ENCODE measurements around the gene ZIK1.

ZIK1 gene

DNA sequence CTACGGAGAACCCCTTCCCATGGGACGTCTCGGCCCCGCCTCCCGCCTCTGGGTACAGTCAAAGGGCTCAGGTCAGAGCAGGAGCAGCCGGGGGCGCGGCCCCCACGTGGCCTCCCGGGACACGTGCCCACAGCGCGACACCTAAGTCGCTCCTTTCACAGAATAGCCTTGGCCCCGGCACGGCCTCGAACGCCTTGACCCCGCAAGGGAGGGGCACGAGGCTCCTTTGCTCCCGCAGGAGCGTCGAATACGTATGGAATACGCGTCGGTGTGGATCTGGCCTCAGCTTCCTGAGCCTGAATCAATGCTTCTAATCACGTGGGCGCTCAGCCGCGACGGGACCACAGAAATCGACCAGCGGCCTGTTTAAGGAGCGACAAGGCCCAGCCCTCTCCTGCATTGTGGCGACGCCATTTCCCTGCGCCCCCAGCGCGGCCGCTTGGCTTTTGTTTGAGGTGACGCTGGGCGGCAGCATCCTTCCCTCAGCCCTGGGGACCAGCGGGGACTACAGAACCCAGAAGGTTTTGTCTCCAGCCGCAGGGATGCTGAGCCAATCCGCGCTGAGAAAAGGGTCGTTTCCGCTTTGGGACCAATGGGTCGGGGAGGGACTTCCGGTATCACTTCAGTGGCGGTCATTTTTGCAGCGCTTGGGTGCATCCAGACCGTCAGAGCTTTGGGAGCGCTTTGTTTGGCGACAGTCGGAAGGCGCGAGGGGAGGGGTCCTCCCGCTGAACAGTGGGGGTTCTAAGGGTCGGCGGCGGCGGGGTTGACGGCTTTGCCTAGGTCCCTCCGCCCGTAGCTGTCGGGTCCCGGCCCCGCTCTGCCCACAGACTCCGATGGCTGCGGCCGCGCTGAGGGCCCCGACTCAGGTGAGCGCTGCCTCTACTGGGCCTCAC is at the start of gene ZIK1:
Gene ZIK1, plus strand, starts transcription at position 625 of the 896 bp plus-strand sequence. Its CDS starts 212 bp downstream, at position 837.
- DNase-seq (ENCODE audit: extremely low spot score, insufficient read length, low read depth) (peak; percentile 69), FAIRE-seq (peak; percentile 94)

GRCh38 chr19:57537953-57538547 is 45.9 kb upstream of the ZIK1 start:
- FAIRE-seq (no peak), DNase-seq (ENCODE audit: extremely low spot score, insufficient read length, low read depth) (no peak)

- FAIRE-seq (no peak), DNase-seq (ENCODE audit: extremely low spot score, insufficient read length, low read depth) (no peak)
Observed at GRCh38 chr19:57546513-57546912, 37.4 kb upstream of the ZIK1 start.

- DNase-seq (ENCODE audit: extremely low spot score, insufficient read length, low read depth) (no peak), FAIRE-seq (no peak)
Observed at GRCh38 chr19:57552432-57552831, 31.5 kb upstream of the ZIK1 start.

DNA sequence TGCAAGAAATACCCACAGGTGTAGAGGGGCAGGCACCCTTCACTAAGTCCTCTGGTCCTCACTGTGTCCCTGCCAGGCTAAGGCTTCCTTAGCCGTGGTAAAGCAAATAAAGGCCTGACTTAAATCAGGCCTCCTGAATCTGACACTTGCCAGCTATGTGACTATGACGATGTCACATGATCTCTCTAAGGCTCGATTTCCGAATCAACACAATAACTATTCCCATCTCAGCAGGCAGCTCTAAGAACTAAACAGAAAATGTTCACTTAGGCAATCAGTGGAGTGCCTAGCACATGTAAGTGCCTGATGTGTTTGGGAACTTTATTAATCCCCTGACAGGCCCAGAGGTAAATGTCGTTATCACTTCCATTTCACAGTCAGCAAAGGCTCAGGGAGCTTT is 26.3 kb upstream of the ZIK1 start:
- DNase-seq (ENCODE audit: extremely low spot score, insufficient read length, low read depth) (no peak), FAIRE-seq (no peak)

GRCh38 chr19:57558525-57558924 is 25.4 kb upstream of the ZIK1 start:
- no peak for FAIRE-seq
- DNase-seq (ENCODE audit: extremely low spot score, insufficient read length, low read depth): no peak

DNA sequence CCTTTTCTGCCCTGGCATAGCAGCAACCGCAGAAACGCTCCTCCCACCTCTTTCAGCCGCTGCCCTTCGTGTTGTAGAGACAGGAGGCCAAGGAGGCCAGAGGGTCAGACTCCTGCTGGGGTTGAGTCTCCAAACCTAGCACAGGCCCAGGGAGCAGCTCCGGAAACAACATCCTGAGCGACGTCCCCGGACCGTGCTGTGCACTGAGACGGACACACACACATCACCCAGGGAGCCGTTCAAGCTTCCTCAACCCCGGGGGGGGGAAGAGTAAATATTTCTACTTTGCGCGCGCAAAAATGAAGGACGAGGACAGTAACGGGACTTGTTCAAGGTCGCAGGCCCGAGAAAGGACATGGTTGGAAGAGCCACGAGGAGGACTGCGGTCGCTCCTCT is 24.9 kb upstream of the ZIK1 start:
- DNase-seq (ENCODE audit: extremely low spot score, insufficient read length, low read depth): no peak
- no peak for FAIRE-seq

GRCh38 chr19:57559404-57560025 is 24.4 kb upstream of the ZIK1 start, which contains the start of gene ZNF550:
ZNF550 (minus strand) TSS chr19:57559863; CDS start chr19:57559682, 181 bp downstream.
- FAIRE-seq: peak; percentile 97
- peak; percentile 82 for DNase-seq (ENCODE audit: extremely low spot score, insufficient read length, low read depth)

DNA sequence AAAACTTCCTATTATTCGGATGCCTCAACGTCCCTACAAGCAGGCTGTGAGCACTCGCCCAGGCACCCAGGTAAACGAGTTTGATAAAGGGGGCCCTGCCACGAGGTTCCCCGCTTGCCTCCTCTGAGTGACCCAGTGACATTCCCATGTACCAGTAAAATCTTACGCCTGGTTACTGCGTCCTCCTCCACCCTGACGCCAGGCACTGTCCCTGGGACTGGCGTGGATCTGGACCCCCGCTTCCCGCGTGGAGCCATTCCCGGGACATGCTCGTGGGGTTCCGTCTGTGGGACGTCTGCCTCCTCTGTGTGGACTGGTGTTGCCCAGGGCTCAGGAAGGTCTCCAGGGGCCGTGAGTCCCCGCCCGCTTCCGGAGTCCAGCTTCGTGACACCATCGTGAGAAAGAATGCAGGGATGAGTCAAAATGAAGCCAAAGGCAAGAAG is 23.9 kb upstream of the ZIK1 start:
- DNase-seq (ENCODE audit: extremely low spot score, insufficient read length, low read depth) (no peak), FAIRE-seq (no peak)

DNA sequence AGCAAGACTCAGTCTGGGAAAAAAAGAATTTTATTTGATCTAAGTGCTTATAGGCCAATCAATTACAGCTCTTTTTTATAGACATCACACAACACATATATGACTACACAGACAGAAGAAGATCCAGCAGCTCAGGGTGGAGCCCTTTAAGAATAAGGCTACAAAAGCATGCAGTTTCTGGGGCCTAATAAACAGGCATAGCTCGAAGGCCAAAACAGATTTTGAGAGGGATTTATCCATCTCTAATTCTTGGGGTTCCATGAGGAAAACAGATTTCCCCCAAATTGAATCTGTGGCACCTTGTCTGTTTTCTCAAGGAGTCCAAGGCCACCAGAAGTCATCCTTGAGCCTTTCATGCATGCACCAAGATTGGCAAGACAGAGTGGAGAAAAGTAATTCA is 20.4 kb upstream of the ZIK1 start:
- DNase-seq (ENCODE audit: extremely low spot score, insufficient read length, low read depth) (no peak), FAIRE-seq (no peak)

DNA sequence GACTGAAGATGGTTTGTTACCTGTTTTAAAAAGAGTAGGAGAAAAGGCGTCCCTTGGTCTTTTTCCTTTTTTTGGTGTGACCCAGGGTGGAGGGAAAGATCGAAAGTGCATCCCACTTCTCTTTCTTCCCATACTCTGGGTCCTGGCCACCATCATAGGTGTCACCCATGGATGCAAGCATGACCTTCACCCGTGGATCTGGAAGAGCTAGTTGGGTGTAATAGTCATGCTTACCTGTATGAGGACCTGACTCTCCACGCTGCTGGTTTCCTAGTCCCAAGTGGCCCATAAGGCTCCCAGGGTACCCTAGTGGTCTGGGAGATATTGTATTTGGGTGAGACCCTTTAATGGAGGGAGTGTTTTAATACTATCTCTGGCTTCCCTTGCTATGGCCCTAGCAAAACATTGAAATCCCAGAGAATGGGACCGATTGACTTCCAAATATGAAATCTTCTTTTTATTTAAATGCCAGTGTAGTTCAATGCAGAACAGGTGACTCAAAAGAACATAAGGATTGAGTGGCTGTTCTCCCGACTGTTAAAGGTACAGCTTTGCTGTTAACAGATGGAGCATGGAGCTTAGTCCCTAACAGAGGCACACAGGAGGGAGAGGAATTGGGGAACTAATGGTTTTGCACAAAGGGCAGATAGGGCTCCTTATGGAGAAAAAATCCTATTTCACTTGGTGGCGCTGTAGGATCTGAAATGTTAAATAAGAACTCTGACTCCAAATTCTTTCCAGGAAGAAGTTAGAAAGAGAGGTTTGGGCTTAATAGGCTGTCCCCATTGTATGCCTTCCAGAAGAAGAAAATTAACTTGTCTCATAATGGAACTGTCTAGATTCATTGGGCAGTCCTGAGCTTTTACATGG is 17.3 kb upstream of the ZIK1 start:
- no peak for FAIRE-seq
- DNase-seq (ENCODE audit: extremely low spot score, insufficient read length, low read depth): no peak

GRCh38 chr19:57570707-57571106 is 13.2 kb upstream of the ZIK1 start:
- no peak for DNase-seq (ENCODE audit: extremely low spot score, insufficient read length, low read depth)
- no peak for FAIRE-seq

- no peak for FAIRE-seq
- DNase-seq (ENCODE audit: extremely low spot score, insufficient read length, low read depth): no peak
Observed at GRCh38 chr19:57572415-57572947, 11.5 kb upstream of the ZIK1 start.

- no peak for FAIRE-seq
- no peak for DNase-seq (ENCODE audit: extremely low spot score, insufficient read length, low read depth)
Observed at GRCh38 chr19:57576661-57577060, 7.3 kb upstream of the ZIK1 start.

- DNase-seq (ENCODE audit: extremely low spot score, insufficient read length, low read depth) (peak; percentile 94), FAIRE-seq (peak; percentile 99)
Observed at GRCh38 chr19:57578487-57579205, 5.3 kb upstream of the ZIK1 start, which contains the start of gene ZNF416. ZNF416 (minus strand) TSS chr19:57578911; CDS start chr19:57578704, 207 bp downstream.

DNA sequence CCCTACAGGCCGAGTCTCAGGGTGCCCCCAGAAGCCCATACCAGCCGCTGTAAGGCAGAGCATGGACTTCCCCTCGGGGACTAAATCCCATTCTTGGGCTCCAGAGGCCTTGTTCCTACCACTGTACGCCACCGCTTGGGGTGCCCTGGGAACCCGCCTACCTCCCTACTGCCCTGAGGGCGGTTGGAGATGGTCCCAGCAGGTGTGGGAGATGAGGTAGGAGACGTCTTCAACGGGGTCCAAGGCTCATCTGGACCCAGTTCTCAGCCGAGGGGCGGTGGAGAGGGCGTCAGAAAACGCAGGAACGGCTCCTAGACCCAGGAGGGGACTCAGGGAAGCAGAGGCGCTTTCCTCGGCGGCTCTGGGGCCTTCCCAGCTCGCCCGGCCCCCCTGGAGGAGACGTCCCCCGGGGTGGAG is 833 bp upstream of the ZIK1 start:
- FAIRE-seq (no peak), DNase-seq (ENCODE audit: extremely low spot score, insufficient read length, low read depth) (no peak)

- FAIRE-seq (no peak), DNase-seq (ENCODE audit: extremely low spot score, insufficient read length, low read depth) (no peak)
Observed at GRCh38 chr19:57587529-57587928, 3.6 kb downstream of the ZIK1 start.

DNA sequence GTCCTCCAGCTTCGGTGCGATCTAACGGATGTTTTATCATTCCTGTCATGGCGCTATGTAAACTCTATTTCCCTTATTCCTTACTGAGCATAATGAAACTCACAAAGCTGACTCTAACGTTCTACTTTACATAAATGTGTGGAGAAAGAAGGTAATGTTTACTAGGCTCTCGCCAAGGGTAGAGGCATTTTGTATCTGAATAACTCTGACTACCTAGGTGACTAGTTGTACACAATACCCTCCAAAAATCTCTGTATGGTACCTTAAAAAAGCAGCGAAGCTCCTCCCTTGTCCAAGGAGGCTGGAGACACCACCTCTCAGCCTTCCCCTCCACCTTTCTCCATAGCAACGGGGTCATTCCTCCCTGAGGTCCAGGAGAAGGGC is 15.4 kb downstream of the ZIK1 start:
- FAIRE-seq: no peak
- no peak for DNase-seq (ENCODE audit: extremely low spot score, insufficient read length, low read depth)

Data from GM18507 (cell line).